Measurements from ENCODE around the gene GCNT2.
"Not testable (repeated sequence)": the region's sequence is repeated elsewhere in the genome, so short reads cannot be mapped to it uniquely, and the experiment has no call there.

Gene GCNT2

GRCh38 chr6:10580570-10580969 lies 59.4 kb downstream of the GCNT2 start:
- no peak for DNase-seq (ENCODE audit: low read depth)

DNA sequence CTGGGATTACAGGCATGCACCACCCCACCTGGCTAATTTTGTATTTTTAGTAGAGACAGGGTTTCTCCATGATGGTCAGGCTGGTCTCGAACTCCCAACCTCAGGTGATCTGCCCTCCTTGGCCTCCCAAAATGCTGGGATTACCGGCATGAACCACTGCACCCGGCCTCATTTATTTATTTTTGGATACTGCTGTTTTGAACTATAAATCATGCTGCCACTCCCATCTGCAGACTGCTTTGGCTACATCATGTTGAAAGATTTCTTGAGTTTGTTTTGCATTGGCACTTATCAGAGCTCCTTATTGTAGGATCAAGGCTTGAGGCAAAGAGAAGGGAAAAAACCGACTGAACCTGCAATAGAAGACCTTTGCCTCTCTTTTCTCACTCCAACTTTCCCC lies 60.3 kb downstream of the GCNT2 start:
- not testable (repeated sequence) for DNase-seq (ENCODE audit: low read depth)

GRCh38 chr6:10582774-10583508 lies 61.8 kb downstream of the GCNT2 start:
- no peak for DNase-seq (ENCODE audit: low read depth)

DNA sequence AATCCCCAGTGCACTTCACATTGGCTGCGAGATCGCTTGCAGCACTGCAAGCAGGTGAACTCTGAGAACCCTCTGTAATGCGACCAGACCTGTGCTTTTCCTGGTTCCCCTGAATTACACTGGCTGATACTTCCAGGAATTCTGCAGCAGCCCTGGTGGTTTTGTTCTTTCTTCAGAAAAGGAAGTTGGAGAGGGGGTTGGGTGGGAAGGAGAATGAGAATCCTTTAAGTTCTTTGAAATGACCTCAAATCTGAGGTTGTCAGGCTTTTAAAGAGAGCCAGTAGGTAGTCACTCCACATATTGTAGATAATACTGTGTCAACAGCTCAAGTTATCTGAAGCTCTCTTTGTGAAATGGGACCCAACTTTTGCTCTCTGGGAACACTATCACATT lies 62.4 kb downstream of the GCNT2 start:
- DNase-seq (ENCODE audit: low read depth): no peak

GRCh38 chr6:10584607-10585006 lies 63.5 kb downstream of the GCNT2 start:
- no peak for DNase-seq (ENCODE audit: low read depth)

DNA sequence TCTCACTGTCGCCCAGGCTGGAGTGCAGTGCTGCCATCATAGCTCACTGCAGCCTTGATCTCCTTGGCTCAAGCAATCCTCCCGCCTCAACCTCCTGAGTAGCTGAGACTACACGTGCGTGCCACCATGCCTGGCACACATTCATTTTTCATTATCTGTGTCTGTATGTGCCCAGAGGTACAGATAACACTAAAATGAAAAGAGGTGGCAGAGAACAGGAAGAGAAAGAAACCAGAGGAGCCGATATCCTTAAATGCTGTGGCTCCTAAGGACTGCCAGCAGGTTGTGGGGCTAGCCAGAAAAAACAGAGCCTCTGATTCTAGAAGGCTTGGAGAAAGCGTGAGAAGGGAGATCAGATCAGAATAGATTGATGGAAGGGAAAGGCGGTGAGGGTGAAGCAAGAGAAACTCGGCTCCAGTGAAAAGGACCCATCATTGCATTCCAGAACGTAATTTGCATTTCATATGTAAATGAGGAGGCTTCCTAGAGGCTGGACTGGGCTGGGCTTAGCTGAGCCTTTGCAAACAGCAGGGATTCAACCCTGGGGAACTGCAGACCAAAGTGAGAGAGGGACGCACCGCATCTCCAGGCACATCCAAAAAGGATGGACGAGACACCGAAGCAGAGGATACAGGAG lies 64.2 kb downstream of the GCNT2 start:
- no peak for DNase-seq (ENCODE audit: low read depth)

GRCh38 chr6:10586302-10586701 lies 65.2 kb downstream of the GCNT2 start:
- no peak for DNase-seq (ENCODE audit: low read depth)

DNA sequence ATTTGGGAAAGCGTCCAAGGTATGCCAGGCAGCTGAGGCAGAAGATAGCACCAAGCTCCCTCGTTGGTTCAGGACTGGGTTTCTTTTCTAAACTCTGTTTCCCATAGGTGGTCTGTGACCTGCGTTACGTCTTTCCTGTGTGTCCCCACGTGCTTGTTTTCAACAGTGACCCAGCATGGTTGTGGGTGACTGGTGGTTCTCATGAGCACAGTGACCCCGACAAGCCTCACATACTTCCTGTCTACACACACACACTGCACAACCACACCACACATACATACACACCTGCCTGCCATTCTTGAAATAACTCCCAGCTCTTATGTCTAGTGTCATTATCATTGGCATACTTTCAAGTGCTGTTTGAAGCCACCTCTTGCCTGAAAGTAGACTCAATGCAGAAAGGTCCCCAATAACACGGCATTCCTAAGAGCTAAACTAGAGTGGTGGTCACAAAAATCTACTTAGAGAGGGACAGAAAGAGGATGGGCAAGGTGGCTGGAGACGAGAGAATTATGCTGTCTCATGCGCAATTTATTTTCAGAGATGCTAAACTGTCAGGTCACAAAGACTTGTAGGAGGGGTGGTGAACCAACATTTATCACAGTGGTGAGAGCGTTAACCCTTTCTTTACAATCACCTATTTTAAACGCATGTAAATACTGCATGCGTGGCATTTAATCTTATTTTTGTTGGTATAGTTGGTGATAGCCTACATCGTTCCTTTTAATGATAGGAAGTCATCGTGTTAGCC lies 66.7 kb downstream of the GCNT2 start:
- DNase-seq (ENCODE audit: low read depth): no peak

GRCh38 chr6:10588562-10589428 lies 67.6 kb downstream of the GCNT2 start:
- DNase-seq (ENCODE audit: low read depth): no peak

DNA sequence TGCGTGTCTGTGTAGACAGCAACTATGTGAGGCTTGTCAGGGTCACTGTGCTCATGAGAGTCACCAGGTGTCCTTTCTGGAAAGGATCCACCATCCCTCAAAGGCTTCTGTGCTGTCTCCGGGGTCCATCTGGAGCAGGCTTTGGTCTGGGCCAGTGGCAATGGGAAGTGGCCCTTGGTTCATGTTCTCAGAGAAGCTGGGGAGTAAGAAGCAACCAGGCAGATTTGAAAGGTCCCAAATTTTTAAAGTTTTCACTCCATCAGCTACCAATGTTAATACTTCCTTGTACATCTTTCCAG lies 68.2 kb downstream of the GCNT2 start:
- DNase-seq (ENCODE audit: low read depth): no peak

DNA sequence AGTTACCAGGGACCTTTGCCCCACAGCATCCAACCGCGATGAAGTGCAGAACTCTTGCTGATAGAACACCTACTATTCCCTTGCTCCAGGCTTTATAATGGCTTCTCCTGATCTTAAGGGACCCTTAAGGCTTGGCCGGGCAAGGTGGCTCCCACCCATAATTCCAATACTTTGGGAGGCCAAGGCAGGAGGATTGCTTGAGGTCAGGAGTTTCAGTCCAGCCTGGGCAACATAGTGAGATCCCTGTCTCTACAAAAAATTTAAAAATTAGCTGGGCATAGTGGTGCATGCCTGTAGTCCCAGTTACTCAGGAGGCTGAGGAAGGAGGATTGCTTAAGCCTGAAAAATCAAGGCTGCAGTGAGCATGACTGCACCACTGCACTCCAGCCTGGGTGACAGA lies 68.8 kb downstream of the GCNT2 start:
- DNase-seq (ENCODE audit: low read depth): no peak

- no peak for DNase-seq (ENCODE audit: low read depth)
Observed at GRCh38 chr6:10591422-10592160, 70.4 kb downstream of the GCNT2 start.

DNA sequence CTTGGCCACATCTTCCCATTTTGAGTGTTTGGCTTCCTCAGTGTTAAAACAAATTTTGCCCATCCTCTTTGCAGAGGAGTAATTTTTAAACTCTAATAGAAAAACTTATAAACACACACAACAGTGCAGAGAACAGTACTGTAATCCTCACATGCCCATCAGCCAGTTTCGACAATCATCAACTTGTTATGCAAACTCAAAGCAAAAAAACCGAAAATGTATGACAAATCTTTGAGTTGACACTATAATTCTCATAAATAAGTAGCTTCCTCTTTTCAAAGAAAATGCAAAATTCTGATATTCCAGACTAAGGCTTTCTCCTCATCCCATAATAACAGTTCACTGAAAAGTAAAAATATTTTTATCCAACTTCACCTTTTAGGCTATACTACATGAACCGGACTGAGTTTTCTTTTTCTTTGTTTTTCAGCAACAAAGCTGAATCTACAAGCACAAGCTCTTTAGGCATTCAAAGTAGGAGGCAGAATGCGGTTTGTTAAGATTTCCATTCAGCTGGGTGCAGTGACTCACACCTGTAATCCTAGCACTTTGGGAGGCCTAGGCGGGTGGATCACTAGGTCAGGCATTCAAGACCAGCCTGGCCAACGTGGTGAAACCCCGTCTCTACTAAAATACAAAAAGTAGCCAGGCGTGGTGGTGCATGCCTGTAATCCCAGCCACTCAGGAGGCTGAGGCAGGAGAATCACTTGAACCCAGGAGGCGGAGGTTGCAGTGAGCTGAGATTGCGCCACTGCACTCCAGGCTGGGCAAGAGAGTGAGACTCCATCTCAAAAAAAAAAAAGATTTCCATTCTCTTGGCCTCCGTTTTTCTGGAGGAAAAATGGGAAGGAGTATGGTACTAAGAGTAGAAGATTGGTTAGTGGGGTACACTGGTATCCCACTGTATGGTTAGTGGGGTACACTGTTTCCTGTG lies 74.8 kb downstream of the GCNT2 start:
- no peak for DNase-seq (ENCODE audit: low read depth)

- DNase-seq (ENCODE audit: low read depth): no peak
Observed at GRCh38 chr6:10597499-10598001, 76.4 kb downstream of the GCNT2 start.

DNA sequence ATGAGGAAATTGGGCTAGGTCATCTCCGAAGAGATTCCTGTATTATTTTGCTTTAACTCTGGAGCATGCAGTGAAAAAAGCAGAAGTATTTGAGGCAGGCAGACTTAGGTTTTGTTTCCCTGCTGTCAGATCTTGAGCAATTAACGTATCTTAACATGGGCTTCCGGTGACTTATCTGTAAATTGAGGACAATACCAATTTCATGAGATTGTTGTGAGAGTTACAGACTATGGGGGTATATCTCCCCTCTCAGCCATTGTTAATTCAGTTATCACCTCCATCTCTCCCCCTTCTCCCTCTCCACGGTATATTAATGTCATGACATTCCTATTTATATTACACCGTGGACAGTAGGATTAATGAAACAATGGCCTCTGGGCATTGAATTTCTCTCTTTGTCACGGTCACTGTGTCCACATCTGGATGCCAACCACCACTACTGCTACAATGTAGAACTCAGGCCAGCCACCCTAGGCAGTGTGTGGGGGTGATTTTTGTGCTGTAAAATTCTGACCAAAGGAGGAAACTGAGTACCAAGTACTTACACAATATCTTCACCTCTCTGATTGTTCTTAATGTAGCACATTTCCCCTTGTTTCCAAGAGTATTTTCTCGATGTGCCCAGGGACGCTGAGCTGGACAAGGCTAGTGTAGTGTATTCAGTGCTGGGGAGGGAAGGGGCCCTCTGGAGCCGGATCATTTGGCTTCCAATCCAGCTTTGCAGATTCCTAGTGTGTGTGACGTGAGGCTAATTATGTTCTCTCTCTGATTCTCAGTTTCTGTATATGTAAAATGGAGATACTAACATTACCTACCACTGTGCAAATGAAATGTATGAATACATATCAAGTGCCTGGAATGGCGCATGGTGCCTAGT lies 77.2 kb downstream of the GCNT2 start:
- no peak for DNase-seq (ENCODE audit: low read depth)

- DNase-seq (ENCODE audit: low read depth): no peak
Observed at GRCh38 chr6:10599046-10599445, 77.9 kb downstream of the GCNT2 start.

- not testable (repeated sequence) for DNase-seq (ENCODE audit: low read depth)
Observed at GRCh38 chr6:10600681-10601080, 79.5 kb downstream of the GCNT2 start.

DNA sequence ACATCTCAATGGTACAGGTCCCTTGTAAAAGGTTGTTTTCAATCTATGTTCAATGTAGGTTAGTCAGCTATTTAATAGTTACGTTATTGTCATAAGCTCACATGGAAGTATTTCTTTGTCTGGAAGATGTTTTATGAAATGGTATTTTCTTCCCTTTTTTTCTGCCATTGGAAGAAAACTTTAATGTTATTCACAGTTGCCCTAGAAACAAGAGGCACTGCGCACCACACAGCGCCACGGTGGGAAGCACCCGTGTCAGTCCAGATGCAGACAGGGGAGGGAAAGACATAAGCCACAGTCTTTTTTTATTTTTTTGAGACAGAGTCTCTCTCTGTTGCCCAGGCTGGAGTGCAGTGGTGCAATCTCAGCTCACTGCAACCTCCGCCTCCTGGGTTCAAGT lies 82.1 kb downstream of the GCNT2 start:
- DNase-seq (ENCODE audit: low read depth): no peak

- DNase-seq (ENCODE audit: low read depth): no peak
Observed at GRCh38 chr6:10609038-10609437, 87.9 kb downstream of the GCNT2 start.

All from CMK (cell line).